Liver (tissue), 9 donors: ENCODE data around the gene ENTPD7. TPM values are rescaled to one million over a fixed set of nuclear protein-coding genes. Genes with fewer than 3 reads are reported as not detected.

ENCODE experiments used
- DNase-seq: peaks from one replicate; pipeline ENCODE4 v3.0.0-alpha.2; 2017; ENCODE audit warnings: low spot score
- H3K27ac ChIP-seq, 2 donors: one replicate each; pipeline ENCODE4 v1.7.0; 2013; ENCODE audit warnings: inconsistent platforms in 2 of 2, low read length in 2 of 2, control low read depth in 1 of 2, low read depth in 1 of 2, mild to moderate bottlenecking in 1 of 2
- H3K27me3 ChIP-seq, 4 donors: one replicate each; pipeline versions ENCODE4 v1.6.1 to v1.7.0; 2013; ENCODE audit warnings: low read length in 3 of 4, inconsistent platforms in 1 of 4, mild to moderate bottlenecking in 1 of 4, moderate library complexity in 1 of 4; ENCODE audit not compliant: control insufficient read depth in 4 of 4, insufficient read depth in 4 of 4
- H3K36me3 ChIP-seq, 4 donors: one replicate each; pipeline versions ENCODE4 v1.6.1 to v1.7.0; 2013; ENCODE audit warnings: low read length in 3 of 4, mild to moderate bottlenecking in 3 of 4, low read depth in 1 of 4, moderate library complexity in 1 of 4; ENCODE audit not compliant: control insufficient read depth in 4 of 4, insufficient read depth in 3 of 4
- H3K4me1 ChIP-seq, 4 donors: one replicate each; pipeline versions ENCODE4 v1.6.1 to v1.7.0; 2013; ENCODE audit warnings: low read length in 3 of 4, mild to moderate bottlenecking in 3 of 4, moderate library complexity in 1 of 4; ENCODE audit not compliant: control insufficient read depth in 4 of 4, insufficient read depth in 4 of 4
- H3K4me3 ChIP-seq, 3 donors: one replicate each; pipeline versions ENCODE4 v1.6.1 to v1.7.0; 2013; ENCODE audit warnings: low read length in 3 of 3, control low read depth in 1 of 3, low read depth in 1 of 3, mild to moderate bottlenecking in 1 of 3
- H3K9ac ChIP-seq, 2 donors: one replicate each; pipeline ENCODE4 v1.7.0; 2013; ENCODE audit warnings: low read length in 2 of 2, mild to moderate bottlenecking in 2 of 2, moderate library complexity in 2 of 2, control low read depth in 1 of 2, low read depth in 1 of 2
- H3K9me3 ChIP-seq, 4 donors: one replicate each; pipeline versions ENCODE4 v1.6.1 to v1.7.0; 2013; ENCODE audit warnings: low read length in 3 of 4; ENCODE audit not compliant: control insufficient read depth in 4 of 4
- EGR1 ChIP-seq, 2 donors: IDR thresholded peaks; 2 replicates each; pipeline ENCODE4 v1.6.1; 2016 to 2018; ENCODE audit warnings: antibody characterized with exemption in 2 of 2, low read depth in 2 of 2
- FOXA1 ChIP-seq: IDR thresholded peaks from 2 replicates; pipeline ENCODE4 v1.6.1; 2016; ENCODE audit warnings: antibody characterized with exemption
- FOXA2 ChIP-seq: IDR thresholded peaks from 2 replicates; pipeline ENCODE4 v1.6.1; 2016; ENCODE audit warnings: antibody characterized with exemption
- GABPA ChIP-seq, 2 donors: IDR thresholded peaks in 1 of 2; conservative IDR thresholded peaks in 1 of 2; 2 replicates each; pipeline ENCODE4 v1.6.1; 2016; ENCODE audit warnings: antibody characterized with exemption in 2 of 2, mild to moderate bottlenecking in 1 of 2, moderate library complexity in 1 of 2
- HNF4A ChIP-seq, 2 donors: conservative IDR thresholded peaks; 2 replicates each; pipeline ENCODE4 v1.6.1; 2016; ENCODE audit warnings: antibody characterized with exemption in 2 of 2, mild to moderate bottlenecking in 2 of 2
- HNF4G ChIP-seq: IDR thresholded peaks from 2 replicates; pipeline ENCODE4 v1.6.1; 2016; ENCODE audit warnings: antibody characterized with exemption
- JUND ChIP-seq, 2 donors: IDR thresholded peaks; 2 replicates each; pipeline ENCODE4 v1.6.1; 2016; ENCODE audit warnings: antibody characterized with exemption in 2 of 2
- NR2F2 ChIP-seq: IDR thresholded peaks from 2 replicates; pipeline ENCODE4 v1.6.1; 2016; ENCODE audit warnings: antibody characterized with exemption
- RAD21 ChIP-seq, 2 donors: IDR thresholded peaks; 2 replicates each; pipeline ENCODE4 v1.6.1; 2016; ENCODE audit warnings: antibody characterized with exemption in 2 of 2, mild to moderate bottlenecking in 2 of 2
- RXRA ChIP-seq, 2 donors: IDR thresholded peaks; 2 replicates each; pipeline ENCODE4 v1.6.1; 2017 to 2018; ENCODE audit warnings: antibody characterized with exemption in 2 of 2, mild to moderate bottlenecking in 1 of 2
- SP1 ChIP-seq: IDR thresholded peaks from 2 replicates; pipeline ENCODE4 v1.6.1; 2018; ENCODE audit warnings: antibody characterized with exemption, mild to moderate bottlenecking
- TAF1 ChIP-seq: conservative IDR thresholded peaks from 2 replicates; pipeline ENCODE4 v1.6.1; 2016; ENCODE audit warnings: antibody characterized with exemption, mild to moderate bottlenecking
- YY1 ChIP-seq: IDR thresholded peaks from 2 replicates; pipeline ENCODE4 v1.6.1; 2016; ENCODE audit warnings: antibody characterized with exemption, mild to moderate bottlenecking
- WGBS: extraction: QIAGEN DNeasy Blood & Tissue Kit; methylation state at CpG from one replicate; pipeline ENCODE4 v1.1.7; 2013; 5-methylcytosine and 5-hydroxymethylcytosine counted together
- polyA plus RNA-seq, 2 donors: library from polyadenylated mRNA; stranded (reverse) in 1 of 2; unstranded in 1 of 2; fragments of 200-250 nt in 1 of 2; fragments of >200 nt in 1 of 2; fragmentation: Nextera tagmentation in 1 of 2; extraction: Ambion mirVana in 1 of 2; gene quantifications; one replicate each; pipeline versions ENCODE4 v1.2.1 to v1.2.3, GENCODE V29; 2013 to 2015
- total RNA-seq, 2 donors: library from RNA; depleted of rRNA; stranded (reverse); fragments of >200 nt; gene quantifications; one replicate each; pipeline ENCODE4 v1.2.3, GENCODE V29; 2014
- TF ChIP-seq, protein P1 (sequence below): IDR thresholded peaks from 2 replicates; pipeline ENCODE4 v1.6.1; 2016; ENCODE audit warnings: antibody characterized with exemption
- TF ChIP-seq, protein P2 (sequence below): fragments of 150-350 bp; IDR thresholded peaks from 2 replicates; pipeline ENCODE4 v1.5.1; 2017; ENCODE audit warnings: improper control_type of control experiment, low read depth, low read length; ENCODE audit not compliant: missing input control
- TF ChIP-seq, protein P3 (sequence below): IDR thresholded peaks from 2 replicates; pipeline ENCODE4 v1.6.1; 2016; ENCODE audit warnings: antibody characterized with exemption
- TF ChIP-seq, protein P4 (sequence below): IDR thresholded peaks from 2 replicates; pipeline ENCODE4 v1.6.1; 2016; ENCODE audit warnings: antibody characterized with exemption
- donor health status: healthy.
- donor health status: healthy.
- donor health status: healthy.
- donor health status: healthy.
- donor health status: healthy.

The ENTPD7 gene
- total and polyA plus RNA-seq, 4 donors, result 2.0 to 27.2 (median 12.1) TPM

GRCh38 chr10:99619851-99620710, 39.2 kb upstream of the ENTPD7 start, which contains the start of gene SLC25A28:
SLC25A28 (minus strand) TSS chr10:99620439; CDS start chr10:99620335, 104 bp downstream.
- H3K4me1 ChIP-seq, result peaks cover 4 to 31% (median 16%) of the 10 kb centered on the region in 4 donors
- peak within 1 kb of the TSS; percentile 89 to 97 (median 93) for H3K4me3 ChIP-seq
- no peaks in the 10 kb centered on the region for H3K36me3 ChIP-seq
- whole genome bisulfite sequencing, result under 1% methylated on average over 75 of the region's 75 CpGs
- TF ChIP-seq JUND (IDR thresholded peaks at IDR 0.05) (no peak), RAD21 (IDR thresholded peaks at IDR 0.05) (peak in 1 of 2 donors; percentile 8), SP1 (peak; percentile 95), EGR1 (IDR thresholded peaks at IDR 0.05; ENCODE audit: low read depth in 2 of 2) (no peak), HNF4A (conservative IDR thresholded peaks at IDR 0.05) (peak in 1 of 2 donors; percentile 69), GABPA (IDR thresholded peaks at IDR 0.05 in 1 of 2, conservative IDR thresholded peaks at IDR 0.05 in 1 of 2) (peak in 1 of 2 donors; percentile 23), NR2F2 (peak; percentile 80), RXRA (IDR thresholded peaks at IDR 0.05) (peak; percentile 67 to 71), TAF1 (peak; percentile 18)
- TF ChIP-seq, protein P1, sequence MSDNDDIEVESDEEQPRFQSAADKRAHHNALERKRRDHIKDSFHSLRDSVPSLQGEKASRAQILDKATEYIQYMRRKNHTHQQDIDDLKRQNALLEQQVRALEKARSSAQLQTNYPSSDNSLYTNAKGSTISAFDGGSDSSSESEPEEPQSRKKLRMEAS, result peak; percentile 79
- TF ChIP-seq, protein P2, sequence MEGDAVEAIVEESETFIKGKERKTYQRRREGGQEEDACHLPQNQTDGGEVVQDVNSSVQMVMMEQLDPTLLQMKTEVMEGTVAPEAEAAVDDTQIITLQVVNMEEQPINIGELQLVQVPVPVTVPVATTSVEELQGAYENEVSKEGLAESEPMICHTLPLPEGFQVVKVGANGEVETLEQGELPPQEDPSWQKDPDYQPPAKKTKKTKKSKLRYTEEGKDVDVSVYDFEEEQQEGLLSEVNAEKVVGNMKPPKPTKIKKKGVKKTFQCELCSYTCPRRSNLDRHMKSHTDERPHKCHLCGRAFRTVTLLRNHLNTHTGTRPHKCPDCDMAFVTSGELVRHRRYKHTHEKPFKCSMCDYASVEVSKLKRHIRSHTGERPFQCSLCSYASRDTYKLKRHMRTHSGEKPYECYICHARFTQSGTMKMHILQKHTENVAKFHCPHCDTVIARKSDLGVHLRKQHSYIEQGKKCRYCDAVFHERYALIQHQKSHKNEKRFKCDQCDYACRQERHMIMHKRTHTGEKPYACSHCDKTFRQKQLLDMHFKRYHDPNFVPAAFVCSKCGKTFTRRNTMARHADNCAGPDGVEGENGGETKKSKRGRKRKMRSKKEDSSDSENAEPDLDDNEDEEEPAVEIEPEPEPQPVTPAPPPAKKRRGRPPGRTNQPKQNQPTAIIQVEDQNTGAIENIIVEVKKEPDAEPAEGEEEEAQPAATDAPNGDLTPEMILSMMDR, result no peak
- H3K27ac ChIP-seq, result peak within 1 kb of the TSS; percentile 95 to 99
- no peaks in the 10 kb centered on the region for H3K27me3 ChIP-seq
- no peaks in the 10 kb centered on the region for H3K9me3 ChIP-seq
- DNase-seq, result peak; percentile 95
- H3K9ac ChIP-seq, result peak within 1 kb of the TSS; percentile 92 to 99

- Histone ChIP-seq H3K9ac (peak overlapping the region; percentile 5 to 70), H3K27me3 (no peaks in the 10 kb centered on the region), H3K4me1 (peaks cover 4 to 31% (median 16%) of the 10 kb centered on the region in 4 donors), H3K27ac (peak overlapping the region; percentile 95 to 99), H3K9me3 (no peaks in the 10 kb centered on the region), H3K36me3 (no peaks in the 10 kb centered on the region), H3K4me3 (peak overlapping the region; percentile 24 to 60 (median 33))
- WGBS, result under 1% methylated on average over 78 of the region's 78 CpGs
- DNase-seq, result peak; percentile 91
- TF ChIP-seq, protein P3, sequence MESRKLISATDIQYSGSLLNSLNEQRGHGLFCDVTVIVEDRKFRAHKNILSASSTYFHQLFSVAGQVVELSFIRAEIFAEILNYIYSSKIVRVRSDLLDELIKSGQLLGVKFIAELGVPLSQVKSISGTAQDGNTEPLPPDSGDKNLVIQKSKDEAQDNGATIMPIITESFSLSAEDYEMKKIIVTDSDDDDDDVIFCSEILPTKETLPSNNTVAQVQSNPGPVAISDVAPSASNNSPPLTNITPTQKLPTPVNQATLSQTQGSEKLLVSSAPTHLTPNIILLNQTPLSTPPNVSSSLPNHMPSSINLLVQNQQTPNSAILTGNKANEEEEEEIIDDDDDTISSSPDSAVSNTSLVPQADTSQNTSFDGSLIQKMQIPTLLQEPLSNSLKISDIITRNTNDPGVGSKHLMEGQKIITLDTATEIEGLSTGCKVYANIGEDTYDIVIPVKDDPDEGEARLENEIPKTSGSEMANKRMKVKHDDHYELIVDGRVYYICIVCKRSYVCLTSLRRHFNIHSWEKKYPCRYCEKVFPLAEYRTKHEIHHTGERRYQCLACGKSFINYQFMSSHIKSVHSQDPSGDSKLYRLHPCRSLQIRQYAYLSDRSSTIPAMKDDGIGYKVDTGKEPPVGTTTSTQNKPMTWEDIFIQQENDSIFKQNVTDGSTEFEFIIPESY, result peak; percentile 97
- TF ChIP-seq, protein P1, result peak; percentile 24
- TF ChIP-seq GABPA (IDR thresholded peaks at IDR 0.05 in 1 of 2, conservative IDR thresholded peaks at IDR 0.05 in 1 of 2) (peak in 1 of 2 donors; percentile 34), HNF4A (conservative IDR thresholded peaks at IDR 0.05) (peak in 1 of 2 donors; percentile 60), FOXA1 (no peak), TAF1 (peak; percentile 64), EGR1 (IDR thresholded peaks at IDR 0.05; ENCODE audit: low read depth in 2 of 2) (peak; percentile 95 to 97), HNF4G (peak; percentile 22), JUND (IDR thresholded peaks at IDR 0.05) (peak; percentile 84 to 93), RAD21 (IDR thresholded peaks at IDR 0.05) (no peak), FOXA2 (no peak), SP1 (peak; percentile 51), YY1 (peak; percentile 91)
- TF ChIP-seq, protein P4, sequence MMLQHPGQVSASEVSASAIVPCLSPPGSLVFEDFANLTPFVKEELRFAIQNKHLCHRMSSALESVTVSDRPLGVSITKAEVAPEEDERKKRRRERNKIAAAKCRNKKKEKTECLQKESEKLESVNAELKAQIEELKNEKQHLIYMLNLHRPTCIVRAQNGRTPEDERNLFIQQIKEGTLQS, result no peak
- TF ChIP-seq, protein P2, result peak; percentile 16
These were observed 38.4 kb upstream of the ENTPD7 start for GRCh38 chr10:99620711-99621453.
